H9 (cell line): ENCODE results near the gene MMD. TPM values are rescaled to one million over a fixed set of nuclear protein-coding genes. Genes with fewer than 3 reads are reported as not detected.

Experiments
- DNase-seq: peaks from one replicate; pipeline ENCODE4 v3.0.0-alpha.2; 2017
- H2AFZ ChIP-seq: one replicate; pipeline ENCODE4 v1.6.1; 2013; ENCODE audit warnings: mild to moderate bottlenecking, low read length, control low read depth, moderate library complexity
- H2AK5ac ChIP-seq: 2 replicates; pipeline ENCODE4 v1.6.1; 2013; ENCODE audit warnings: low read length, control low read depth, mixed read lengths; ENCODE audit not compliant: insufficient read length
- H2BK120ac ChIP-seq: one replicate; pipeline ENCODE4 v1.6.1; 2013; ENCODE audit warnings: low read depth, mild to moderate bottlenecking, low read length, control low read depth, inconsistent platforms; ENCODE audit not compliant: poor library complexity, severe bottlenecking
- H2BK12ac ChIP-seq: 2 replicates; pipeline ENCODE4 v1.6.1; 2013; ENCODE audit warnings: low read length, control low read depth, mixed read lengths, low read depth; ENCODE audit not compliant: insufficient read length
- H2BK15ac ChIP-seq: 2 replicates; pipeline ENCODE4 v1.6.1; 2013; ENCODE audit warnings: low read depth, low read length, control low read depth
- H2BK20ac ChIP-seq: one replicate; pipeline ENCODE4 v1.6.1; 2013; ENCODE audit warnings: low read depth, mild to moderate bottlenecking, low read length, control low read depth, inconsistent platforms; ENCODE audit not compliant: poor library complexity, severe bottlenecking
- H2BK5ac ChIP-seq: 2 replicates; pipeline ENCODE4 v1.6.1; 2013; ENCODE audit warnings: low read length, control low read depth, mixed read lengths; ENCODE audit not compliant: insufficient read length
- H3K14ac ChIP-seq: 2 replicates; pipeline ENCODE4 v1.6.1; 2013; ENCODE audit warnings: low read length, control low read depth; ENCODE audit not compliant: insufficient read depth
- H3K18ac ChIP-seq: 2 replicates; pipeline ENCODE4 v1.6.1; 2013; ENCODE audit warnings: low read depth, mild to moderate bottlenecking, mixed read lengths, low read length, control low read depth; ENCODE audit not compliant: insufficient read length
- H3K23ac ChIP-seq: 2 replicates; pipeline ENCODE4 v1.6.1; 2013; ENCODE audit warnings: low read length, control low read depth, mixed read lengths, low read depth; ENCODE audit not compliant: insufficient read length
- H3K23me2 ChIP-seq: 2 replicates; pipeline ENCODE4 v1.6.1; 2013; ENCODE audit warnings: low read depth, mild to moderate bottlenecking, mixed read lengths, low read length, control low read depth; ENCODE audit not compliant: insufficient read length, poor library complexity, severe bottlenecking
- H3K27ac ChIP-seq: 2 replicates; pipeline ENCODE4 v1.5.1; 2013; ENCODE audit warnings: low read length, control low read depth, mixed read lengths, low read depth; ENCODE audit not compliant: insufficient read length
- H3K27me3 ChIP-seq: 2 replicates; pipeline ENCODE4 v1.6.1; 2013; ENCODE audit warnings: low read length, control low read depth, inconsistent platforms; ENCODE audit not compliant: insufficient read depth
- H3K4ac ChIP-seq: 2 replicates; pipeline ENCODE4 v1.6.1; 2013; ENCODE audit warnings: low read depth, mild to moderate bottlenecking, control low read depth, inconsistent platforms, low read length, moderate library complexity
- H3K4me1 ChIP-seq: 2 replicates; pipeline ENCODE4 v1.6.1; 2013; ENCODE audit warnings: low read length, control low read depth, inconsistent platforms; ENCODE audit not compliant: insufficient read depth
- H3K4me2 ChIP-seq: 2 replicates; pipeline ENCODE4 v1.6.1; 2013; ENCODE audit warnings: low read length, control low read depth, mixed read lengths; ENCODE audit not compliant: insufficient read length, insufficient read depth
- H3K56ac ChIP-seq: 2 replicates; pipeline ENCODE4 v1.6.1; 2013; ENCODE audit warnings: low read depth, mild to moderate bottlenecking, mixed read lengths, low read length, control low read depth; ENCODE audit not compliant: insufficient read length
- H3K79me1 ChIP-seq: 2 replicates; pipeline ENCODE4 v1.6.1; 2013; ENCODE audit warnings: low read depth, mild to moderate bottlenecking, moderate library complexity, low read length, control low read depth, inconsistent platforms; ENCODE audit not compliant: insufficient read depth, poor library complexity, severe bottlenecking
- H3K79me2 ChIP-seq: 2 replicates; pipeline ENCODE4 v1.6.1; 2013; ENCODE audit warnings: low read length, control low read depth, inconsistent platforms; ENCODE audit not compliant: insufficient read depth
- H3K9ac ChIP-seq: 2 replicates; pipeline ENCODE4 v1.6.1; 2013; ENCODE audit warnings: low read length, control low read depth, mixed read lengths; ENCODE audit not compliant: insufficient read length; ENCODE audit errors: extremely low read depth
- H3K9me3 ChIP-seq: one replicate; pipeline ENCODE4 v1.6.1; 2013; ENCODE audit warnings: low read depth, low read length, inconsistent platforms; ENCODE audit not compliant: control insufficient read depth
- H3T11ph ChIP-seq: one replicate; pipeline ENCODE4 v1.6.1; 2013; ENCODE audit warnings: mild to moderate bottlenecking, low read length, control low read depth, inconsistent platforms
- H4K20me1 ChIP-seq: one replicate; pipeline ENCODE4 v1.6.1; 2013; ENCODE audit not compliant: control insufficient read depth, insufficient read length, insufficient read depth
- H4K5ac ChIP-seq: 2 replicates; pipeline ENCODE4 v1.6.1; 2013; ENCODE audit warnings: low read depth, mild to moderate bottlenecking, mixed read lengths, low read length, control low read depth; ENCODE audit not compliant: insufficient read length
- H4K8ac ChIP-seq: replicated peaks from 2 replicates; pipeline ENCODE4 v1.6.1; 2013; ENCODE audit warnings: low read length, control low read depth, mixed read lengths, low read depth; ENCODE audit not compliant: insufficient read length
- H4K91ac ChIP-seq: 2 replicates; pipeline ENCODE4 v1.6.1; 2013; ENCODE audit warnings: low read depth, mild to moderate bottlenecking, moderate library complexity, mixed read lengths, low read length, control low read depth; ENCODE audit not compliant: insufficient read length
- H3K27ac Mint-ChIP-seq, 3 experiments: 2 replicates in 2 of 3; 3 replicates in 1 of 3; pipeline ENCODE4 v1.8.0; 2020 to 2021; ENCODE audit warnings: mixed read lengths in 3 of 3, mild to moderate bottlenecking in 1 of 3, moderate library complexity in 1 of 3
- H3K27me3 Mint-ChIP-seq: 2 replicates; pipeline ENCODE4 v1.8.0; 2021; ENCODE audit warnings: low read depth, mild to moderate bottlenecking, moderate library complexity, mixed read lengths
- H3K36me3 Mint-ChIP-seq, 3 experiments: 2 replicates in 2 of 3; 3 replicates in 1 of 3; pipeline ENCODE4 v1.8.0; 2020 to 2021; ENCODE audit warnings: low read depth in 3 of 3, mixed read lengths in 3 of 3; ENCODE audit not compliant: insufficient read depth in 1 of 3
- H3K4me1 Mint-ChIP-seq, 2 experiments: 2 replicates each; pipeline ENCODE4 v1.8.0; 2020; ENCODE audit warnings: mixed read lengths in 2 of 2
- H3K4me3 Mint-ChIP-seq, 2 experiments: 2 replicates in 1 of 2; 3 replicates in 1 of 2; pipeline ENCODE4 v1.8.0; 2020 to 2021; ENCODE audit warnings: mild to moderate bottlenecking in 2 of 2, mixed read lengths in 2 of 2, moderate library complexity in 1 of 2
- H3K9me3 Mint-ChIP-seq, 2 experiments: 2 replicates in 1 of 2; 3 replicates in 1 of 2; pipeline ENCODE4 v1.8.0; 2020; ENCODE audit warnings: mild to moderate bottlenecking in 2 of 2, mixed read lengths in 2 of 2, moderate library complexity in 1 of 2
- CTCF ChIP-seq: fragments of 200-600 bp; sonication (generic); conservative IDR thresholded peaks from 3 replicates; pipeline ENCODE4 v1.8.0; 2021; ENCODE audit warnings: antibody characterized with exemption, mild to moderate bottlenecking
- WGBS: extraction: QIAGEN DNeasy Blood & Tissue Kit; methylation state at CpG from one replicate; pipeline ENCODE4 v1.1.7; 2013; ENCODE audit warnings: missing lambda C conversion rate, low lambda C conversion rate, mixed read lengths; ENCODE audit not compliant: insufficient read length; ENCODE audit errors: extremely low coverage; 5-methylcytosine and 5-hydroxymethylcytosine counted together
- total RNA-seq: library from RNA; stranded (reverse); gene quantifications from 2 replicates; pipeline ENCODE4 v1.2.1, GENCODE V29; 2021

The MMD gene
- total RNA-seq, 1 experiment from 2014 or later, result 24.0 TPM

GRCh38 chr17:55402374-55402773, 19.3 kb downstream of the MMD start:
- Histone ChIP-seq H3K23ac (no peak overlapping the region), H3K27me3 (no peaks in the 10 kb centered on the region), H2BK20ac (no peak overlapping the region), H2BK15ac (no peak overlapping the region), H3K4ac (no peak overlapping the region), H4K91ac (no peak overlapping the region), H3T11ph (no peak overlapping the region), H3K4me2 (no peak overlapping the region), H3K14ac (no peak overlapping the region), H3K9ac (no peak overlapping the region), H3K9me3 (no peaks in the 10 kb centered on the region), H3K79me2 (no peaks in the 10 kb centered on the region), H3K27ac (no peak overlapping the region), H4K8ac (no peak overlapping the region), H2BK12ac (no peak overlapping the region), H3K4me1 (0 out of 2 replicates have a peak, but pooled peaks cover 3% of the 10 kb centered on the region), H3K56ac (no peak overlapping the region), H4K5ac (no peak overlapping the region), H3K18ac (no peak overlapping the region), H4K20me1 (no peaks in the 10 kb centered on the region), H3K79me1 (no peaks in the 10 kb centered on the region), H2AK5ac (no peak overlapping the region), H3K23me2 (no peaks in the 10 kb centered on the region), H2BK5ac (no peak overlapping the region), H2AFZ (no peak overlapping the region), H2BK120ac (no peak overlapping the region)
- Mint-ChIP-seq H3K4me1 (no peaks in the 10 kb centered on the region), H3K36me3 (peaks cover 36 to 73% (median 68%) of the 10 kb centered on the region in 3 experiments), H3K27me3 (no peaks in the 10 kb centered on the region), H3K4me3 (no peak overlapping the region), H3K9me3 (no peaks in the 10 kb centered on the region), H3K27ac (no peak overlapping the region)
- WGBS, result no CpG with 5 or more reads among the region's 4 CpGs
- no peak for TF ChIP-seq CTCF
- DNase-seq, result no peak
